NCI-H2227 (cell line): ENCODE measurements around the gene ULK3.

Experiments
- DNase-seq: peaks from one replicate; lab custom pipeline; 2025; ENCODE audit not compliant: unreplicated experiment; lab: John Stamatoyannopoulos, UW

ULK3 gene

DNA sequence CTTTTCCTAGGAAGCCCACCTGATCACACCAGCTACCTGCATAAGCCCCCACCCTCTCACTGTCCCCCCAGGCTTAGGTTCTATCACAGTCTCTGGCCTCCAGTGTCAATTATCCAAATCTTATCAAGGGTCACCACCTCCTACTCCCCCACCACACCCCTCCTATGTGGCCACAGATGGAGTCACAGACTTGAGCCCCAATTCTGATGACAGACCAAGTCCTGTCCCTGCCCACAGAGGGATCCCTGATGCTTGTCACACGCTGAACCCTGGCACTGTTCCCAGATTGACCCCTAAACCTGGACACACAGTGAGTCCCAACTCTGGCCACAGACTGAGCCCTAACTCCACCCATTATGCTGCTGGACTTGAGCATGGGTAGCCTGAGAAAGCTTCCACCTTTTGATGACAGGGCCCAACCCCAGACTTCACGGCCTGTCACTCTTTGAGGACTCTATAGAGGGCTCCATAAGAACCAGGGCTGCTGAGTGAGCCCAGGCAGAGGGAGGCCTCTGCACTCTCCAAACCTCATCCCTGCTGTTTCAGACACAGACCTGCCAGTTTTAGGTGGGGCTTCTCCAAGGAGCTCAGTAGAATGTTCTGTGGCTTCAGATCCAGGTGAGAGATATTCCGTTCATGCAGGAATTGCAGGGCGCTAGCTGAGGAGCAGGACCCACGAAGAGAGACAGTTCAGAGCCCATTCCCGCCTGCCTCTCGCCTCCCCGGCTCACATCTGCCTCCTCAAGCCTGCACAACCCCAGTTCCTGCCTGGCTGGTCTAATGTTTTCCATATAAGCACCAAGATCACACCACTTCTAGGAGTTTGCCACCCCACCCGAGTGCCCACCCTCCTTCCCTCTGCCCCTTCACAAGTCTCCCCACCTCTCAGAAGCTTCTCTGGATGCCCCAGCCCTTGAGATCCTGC, 1.8 kb downstream of the ULK3 start:
- DNase-seq: no peak

- DNase-seq: no peak
These were observed 3.2 kb downstream of the ULK3 start for GRCh38 chr15:74839526-74840395.

DNA sequence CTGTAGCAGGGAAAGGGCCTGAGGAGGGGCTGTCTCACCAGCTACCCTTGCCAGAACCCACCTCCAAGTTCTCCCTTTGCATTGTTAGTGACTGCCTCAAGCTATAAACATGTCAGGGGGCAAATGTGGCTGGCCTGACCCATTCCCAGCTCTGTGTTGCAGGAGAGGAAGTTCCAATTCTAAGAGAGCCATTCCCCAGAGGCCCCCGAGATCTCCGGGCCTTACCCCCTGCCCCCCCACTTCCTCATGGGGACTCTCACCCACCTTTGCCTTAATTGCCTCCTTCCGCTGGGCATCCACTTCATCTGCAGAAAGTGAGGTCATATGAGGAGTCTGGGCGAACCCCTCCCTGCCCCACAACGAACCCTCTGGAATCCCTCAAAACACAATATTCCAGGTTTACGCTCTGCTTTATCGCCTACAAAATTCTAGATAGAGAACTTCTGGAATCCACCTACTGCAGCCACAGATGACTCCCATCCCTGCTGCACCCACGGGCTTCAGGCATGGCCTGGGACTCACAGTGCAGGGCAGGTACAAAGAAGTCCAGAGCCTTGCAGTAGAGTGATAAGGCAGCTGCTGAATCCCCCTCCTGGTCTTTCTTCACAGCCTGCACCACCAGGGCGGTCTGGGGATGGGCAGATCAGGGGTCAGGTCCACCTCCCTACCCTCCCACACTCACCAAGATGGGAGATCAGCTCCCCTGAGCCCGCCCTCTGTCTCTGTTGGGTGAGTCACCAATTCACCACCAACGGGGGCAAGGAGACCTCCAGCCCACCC, 4.0 kb downstream of the ULK3 start:
- DNase-seq: no peak

DNA sequence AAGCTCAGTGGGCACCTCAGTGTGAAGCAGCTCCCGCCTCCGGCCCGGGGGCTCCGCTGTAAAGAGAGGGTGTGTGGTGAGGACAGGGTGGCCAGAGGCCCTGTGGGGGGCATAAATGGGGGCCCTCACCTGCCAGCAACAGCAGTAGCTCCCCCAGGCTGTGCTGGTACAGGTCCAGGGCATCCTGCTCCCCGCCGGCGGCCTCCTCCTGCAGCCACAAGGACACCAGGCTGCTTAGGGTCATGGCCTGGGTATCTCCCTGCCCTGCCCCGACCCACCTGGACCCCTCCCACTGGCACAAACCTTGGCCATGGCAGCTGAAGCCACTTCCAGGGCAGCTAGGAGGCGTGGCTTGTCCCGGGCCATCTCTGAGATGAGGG, 4.8 kb downstream of the ULK3 start:
- no peak for DNase-seq

- no peak for DNase-seq
These were observed 5.3 kb downstream of the ULK3 start for GRCh38 chr15:74837482-74838136.

DNA sequence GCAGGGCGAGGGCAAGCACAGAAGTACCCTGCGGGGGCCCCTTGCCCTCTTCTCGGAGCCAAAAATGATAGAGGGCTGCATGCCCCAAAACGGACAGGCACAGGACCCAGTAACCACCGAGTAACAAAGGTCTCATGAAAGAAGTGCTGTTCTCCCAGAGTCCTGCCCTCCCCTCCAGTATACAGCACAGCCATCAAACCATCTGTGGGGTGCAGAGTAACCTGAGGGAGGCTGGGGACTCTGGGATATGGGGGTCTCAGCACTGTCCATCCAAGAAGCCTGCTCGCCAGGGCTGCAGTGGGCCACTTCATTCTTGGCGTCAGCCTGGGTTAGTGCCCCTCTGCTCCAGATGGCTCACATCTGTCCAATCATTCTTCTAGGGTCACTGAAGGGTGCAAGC, 6.1 kb downstream of the ULK3 start:
- no peak for DNase-seq

GRCh38 chr15:74835312-74835823, 7.6 kb downstream of the ULK3 start:
- peak; percentile 42 for DNase-seq

DNA sequence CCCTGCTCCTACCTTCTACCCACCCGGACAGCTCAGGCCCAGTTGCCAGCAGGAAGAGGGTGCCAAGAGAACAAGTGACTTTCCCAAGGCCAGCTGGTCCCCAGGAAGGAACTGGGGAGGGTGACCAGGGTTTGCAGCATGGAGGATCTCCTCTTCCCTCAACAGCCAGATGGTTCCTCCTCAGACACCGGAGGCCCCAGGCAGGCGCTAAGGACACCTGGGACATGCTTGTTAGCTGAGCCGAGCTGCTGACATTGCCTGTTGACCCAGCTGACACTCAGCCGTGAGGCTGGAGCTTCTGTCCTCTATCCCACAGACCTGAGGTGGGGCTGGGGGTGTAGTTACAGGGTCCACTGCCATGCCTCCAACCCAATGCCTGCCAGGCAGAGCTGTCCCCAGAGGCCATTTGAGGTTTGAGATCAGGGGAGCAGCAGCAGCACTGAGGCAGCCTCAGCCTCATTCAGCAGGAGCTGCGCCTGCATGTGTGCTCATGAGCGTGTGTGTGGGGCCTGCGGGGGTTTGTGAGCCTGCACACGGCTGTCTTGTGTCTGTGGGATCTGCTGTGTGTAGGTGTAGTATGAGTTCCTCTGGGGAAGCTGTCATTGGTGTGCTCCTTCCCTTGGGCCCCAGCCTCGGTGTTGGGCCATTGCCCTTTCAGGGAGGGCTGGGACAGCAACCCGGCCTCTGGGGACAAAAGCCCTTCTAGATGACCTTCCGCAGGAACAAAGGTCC, 9.4 kb downstream of the ULK3 start:
- no peak for DNase-seq

DNA sequence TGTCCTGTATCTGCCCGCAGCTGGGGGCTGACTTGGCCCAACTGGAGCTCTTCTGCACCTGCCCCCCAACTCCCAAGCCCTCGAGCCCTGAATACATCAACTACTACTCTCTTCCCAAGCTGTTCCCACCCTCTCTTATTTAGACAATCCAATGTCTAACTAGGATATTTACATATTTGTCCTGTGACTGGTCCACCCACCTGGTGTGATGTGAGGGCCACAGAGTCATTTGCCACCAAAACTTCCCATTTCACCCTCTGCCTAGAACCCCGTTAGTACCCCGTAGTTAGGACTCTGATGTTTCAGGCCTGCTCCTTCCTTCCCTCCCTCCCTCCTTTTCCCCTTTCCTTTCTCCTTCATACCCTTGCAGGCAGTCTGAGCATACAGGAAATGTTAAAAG, 10.1 kb downstream of the ULK3 start:
- no peak for DNase-seq

GRCh38 chr15:74831813-74832495, 11.0 kb downstream of the ULK3 start:
- DNase-seq: no peak

- no peak for DNase-seq
These were observed 12.1 kb downstream of the ULK3 start for GRCh38 chr15:74830868-74831267.

DNA sequence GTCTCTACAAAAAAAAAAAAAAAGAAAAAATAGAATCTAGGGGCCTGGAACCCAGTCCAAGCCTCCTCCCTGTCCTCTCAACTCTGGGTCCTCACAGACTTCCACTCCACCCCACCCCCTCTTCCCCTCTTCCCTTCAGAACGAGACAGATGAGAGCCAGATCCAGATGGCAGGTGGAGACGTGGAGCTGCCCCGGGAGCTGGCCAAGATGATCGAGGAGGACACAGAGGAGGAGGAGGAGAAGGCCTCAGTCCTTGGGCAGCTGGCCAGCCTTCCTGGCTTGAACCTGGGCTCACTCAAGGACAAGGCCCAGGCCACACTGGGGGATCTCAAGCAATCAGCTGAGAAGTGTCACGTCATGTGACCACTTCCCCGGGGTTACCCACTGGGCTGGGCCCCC, 13.0 kb downstream of the ULK3 start:
- no peak for DNase-seq

GRCh38 chr15:74829486-74829885, 13.5 kb downstream of the ULK3 start:
- DNase-seq: no peak

GRCh38 chr15:74828835-74829234, 14.1 kb downstream of the ULK3 start:
- DNase-seq: no peak

GRCh38 chr15:74827614-74828013, 15.3 kb downstream of the ULK3 start:
- no peak for DNase-seq

GRCh38 chr15:74826921-74827320, 16.0 kb downstream of the ULK3 start:
- DNase-seq: no peak

DNA sequence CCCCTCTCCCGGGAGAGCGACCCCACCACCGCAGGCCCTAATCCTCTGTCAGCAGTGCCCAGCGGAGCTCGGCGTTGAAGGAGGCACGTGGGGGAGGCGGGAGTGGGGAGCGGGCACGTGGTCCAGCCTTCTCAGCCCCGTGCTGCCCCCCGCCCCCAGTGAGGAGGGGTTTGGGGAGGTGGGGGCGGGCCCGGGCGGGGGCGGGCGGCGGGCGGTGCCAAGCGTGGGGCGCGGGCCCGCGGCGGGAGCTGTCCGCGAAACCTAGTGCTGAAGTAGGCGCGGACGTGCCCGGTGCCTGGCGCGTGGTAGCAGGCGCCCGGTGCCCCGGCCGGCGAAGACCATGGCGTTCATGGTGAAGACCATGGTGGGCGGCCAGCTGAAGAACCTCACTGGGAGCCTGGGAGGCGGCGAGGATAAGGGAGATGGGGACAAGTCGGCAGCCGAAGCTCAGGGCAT, 16.6 kb downstream of the ULK3 start, which contains the start of gene CPLX3:
TSS of gene CPLX3 (plus strand) at position 264 of the 456 bp plus-strand sequence. CDS start at position 341, 77 bp downstream.
- DNase-seq: peak; percentile 11

DNA sequence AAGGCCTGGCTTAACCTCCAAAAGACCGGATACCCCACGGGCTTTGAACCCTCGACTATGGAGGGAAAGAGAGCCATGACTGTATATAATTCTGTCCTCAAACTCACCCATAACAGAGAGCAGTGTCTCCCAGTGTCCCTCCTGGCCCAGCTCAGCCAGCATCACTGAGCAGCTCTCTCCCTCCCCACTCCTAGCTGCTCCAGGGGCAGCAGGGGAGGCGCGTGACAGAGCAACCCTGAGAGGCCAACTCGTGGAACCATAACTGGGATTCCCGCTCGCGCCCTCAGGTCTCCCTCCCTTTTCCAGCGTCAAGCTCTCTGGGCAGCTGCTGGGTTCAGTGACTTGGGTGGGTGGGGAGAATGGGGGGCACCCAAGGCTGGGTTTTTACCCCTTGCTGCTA, 17.1 kb downstream of the ULK3 start:
- no peak for DNase-seq

GRCh38 chr15:74824976-74825375, 18.0 kb downstream of the ULK3 start:
- DNase-seq: no peak
